Stimulated activated CD8-positive, alpha-beta memory T cell treated with anti-CD3 and anti-CD28 coated beads, Interleukin-2, amount 100 ng/mL, for 48 hours (primary cell): ENCODE results near the gene TRAF4.
"Not testable (repeated sequence)": the region's sequence is repeated elsewhere in the genome, so short reads cannot be mapped to it uniquely, and the experiment has no call there.

ENCODE experiments used
- DNase-seq, 2 donors: peaks; one replicate each; pipeline ENCODE4 v3.0.0-alpha.2; 2020; ENCODE audit warnings: low read depth in 2 of 2

The TRAF4 gene

DNA sequence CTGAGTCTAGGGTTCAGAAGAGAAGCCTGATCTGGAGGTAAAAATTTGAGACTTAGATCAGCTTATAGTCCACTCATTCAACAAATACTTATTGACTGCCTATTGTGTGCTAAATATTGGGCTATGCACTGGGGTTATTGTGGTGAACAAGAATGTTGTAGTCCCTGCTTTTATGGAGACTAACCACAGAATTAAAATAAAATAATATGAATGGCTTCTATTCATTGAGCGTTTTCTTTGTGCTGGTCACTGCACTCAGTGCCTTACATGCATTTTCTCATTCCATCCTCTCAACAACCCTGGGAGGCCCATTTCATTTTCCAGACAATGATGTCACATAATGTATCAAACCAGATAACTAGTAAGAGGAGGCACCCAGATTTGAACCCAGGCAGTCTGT, 10.5 kb upstream of the TRAF4 start:
- no peak for DNase-seq

DNA sequence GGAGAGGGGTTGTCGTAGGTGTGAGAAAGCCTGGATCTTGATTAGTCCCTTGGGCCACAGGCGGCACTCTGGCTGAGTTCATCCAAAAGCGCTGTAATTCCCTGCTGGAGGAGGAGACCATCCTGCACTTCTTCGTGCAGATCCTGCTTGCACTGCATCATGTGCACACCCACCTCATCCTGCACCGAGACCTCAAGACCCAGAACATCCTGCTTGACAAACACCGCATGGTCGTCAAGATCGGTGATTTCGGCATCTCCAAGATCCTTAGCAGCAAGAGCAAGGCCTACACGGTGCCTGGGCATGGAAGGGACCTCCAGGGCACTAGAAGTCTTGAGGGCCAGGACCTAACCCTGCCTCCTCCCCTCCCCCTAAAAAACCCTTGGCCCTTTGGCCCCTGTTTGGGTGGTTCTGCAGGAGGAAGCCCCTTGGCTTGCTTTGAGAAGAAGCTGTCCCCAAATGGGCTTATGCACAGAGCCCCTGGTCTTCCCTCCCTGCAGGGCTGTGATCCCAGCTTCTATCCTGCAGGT, 9.0 kb upstream of the TRAF4 start:
- DNase-seq = no peak

DNA sequence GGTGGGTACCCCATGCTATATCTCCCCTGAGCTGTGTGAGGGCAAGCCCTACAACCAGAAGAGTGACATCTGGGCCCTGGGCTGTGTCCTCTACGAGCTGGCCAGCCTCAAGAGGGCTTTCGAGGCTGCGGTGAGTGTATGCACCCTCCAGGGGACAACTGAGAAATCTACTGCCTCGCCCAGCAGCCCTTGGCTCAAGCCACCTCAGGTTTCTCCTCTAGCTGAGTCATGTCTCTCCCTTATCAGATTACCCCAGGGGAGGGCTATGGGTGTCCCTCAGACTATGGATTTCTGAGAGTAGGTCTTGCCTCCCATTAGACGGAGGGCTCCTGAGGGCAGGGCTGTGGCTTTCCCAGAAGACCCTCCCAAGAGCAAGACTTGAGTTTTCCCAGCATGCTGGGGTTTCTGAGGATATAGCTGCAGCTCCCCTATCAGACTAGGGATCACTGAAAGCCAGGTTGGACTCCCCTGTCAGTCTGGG, 8.5 kb upstream of the TRAF4 start:
- DNase-seq = no peak

DNA sequence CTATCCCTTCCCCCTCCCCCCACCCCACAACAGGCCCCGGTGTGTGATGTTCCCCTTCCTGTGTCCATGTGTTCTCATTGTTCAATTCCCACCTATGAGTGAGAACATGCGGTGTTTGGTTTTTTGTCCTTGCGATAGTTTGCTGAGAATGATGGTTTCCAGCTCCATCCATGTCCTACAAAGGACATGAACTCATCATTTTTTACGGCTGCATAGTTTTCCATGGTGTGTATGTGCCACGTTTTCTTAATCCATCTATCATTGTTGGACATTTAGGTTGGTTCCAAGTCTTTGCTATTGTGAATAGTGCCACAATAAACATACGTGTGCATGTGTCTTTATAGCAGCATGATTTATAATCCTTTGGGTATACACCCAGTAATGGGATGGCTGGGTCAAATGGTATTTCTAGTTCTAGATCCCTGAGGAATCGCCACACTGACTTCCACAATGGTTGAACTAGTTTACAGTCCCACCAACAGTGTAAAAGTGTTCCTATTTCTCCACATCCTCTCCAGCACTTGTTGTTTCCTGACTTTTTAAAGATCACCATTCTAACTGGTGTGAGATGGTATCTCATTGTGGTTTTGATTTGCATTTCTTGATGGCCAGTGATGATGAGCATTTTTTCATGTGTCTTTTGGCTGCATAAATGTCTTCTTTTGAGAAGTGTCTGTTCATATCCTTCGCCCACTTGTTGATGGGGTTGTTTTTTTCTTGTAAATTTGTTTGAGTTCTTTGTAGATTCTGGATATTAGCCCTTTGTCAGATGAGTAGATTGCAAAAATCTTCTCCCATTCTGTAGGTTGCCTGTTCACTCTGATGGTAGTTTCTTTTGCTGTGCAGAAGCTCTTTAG, 7.7 kb upstream of the TRAF4 start:
- not testable (repeated sequence) for DNase-seq

DNA sequence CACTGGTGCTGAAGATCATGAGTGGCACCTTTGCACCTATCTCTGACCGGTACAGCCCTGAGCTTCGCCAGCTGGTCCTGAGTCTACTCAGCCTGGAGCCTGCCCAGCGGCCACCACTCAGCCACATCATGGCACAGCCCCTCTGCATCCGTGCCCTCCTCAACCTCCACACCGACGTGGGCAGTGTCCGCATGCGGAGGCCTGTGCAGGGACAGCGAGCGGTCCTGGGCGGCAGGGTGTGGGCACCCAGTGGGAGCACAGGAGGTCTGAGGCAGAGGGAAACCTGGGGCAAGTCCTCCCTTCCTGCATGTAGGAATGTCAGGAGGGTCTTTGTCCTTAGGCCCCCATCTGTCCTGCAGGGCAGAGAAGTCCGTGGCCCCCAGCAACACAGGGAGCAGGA, 6.5 kb upstream of the TRAF4 start:
- no peak for DNase-seq

DNA sequence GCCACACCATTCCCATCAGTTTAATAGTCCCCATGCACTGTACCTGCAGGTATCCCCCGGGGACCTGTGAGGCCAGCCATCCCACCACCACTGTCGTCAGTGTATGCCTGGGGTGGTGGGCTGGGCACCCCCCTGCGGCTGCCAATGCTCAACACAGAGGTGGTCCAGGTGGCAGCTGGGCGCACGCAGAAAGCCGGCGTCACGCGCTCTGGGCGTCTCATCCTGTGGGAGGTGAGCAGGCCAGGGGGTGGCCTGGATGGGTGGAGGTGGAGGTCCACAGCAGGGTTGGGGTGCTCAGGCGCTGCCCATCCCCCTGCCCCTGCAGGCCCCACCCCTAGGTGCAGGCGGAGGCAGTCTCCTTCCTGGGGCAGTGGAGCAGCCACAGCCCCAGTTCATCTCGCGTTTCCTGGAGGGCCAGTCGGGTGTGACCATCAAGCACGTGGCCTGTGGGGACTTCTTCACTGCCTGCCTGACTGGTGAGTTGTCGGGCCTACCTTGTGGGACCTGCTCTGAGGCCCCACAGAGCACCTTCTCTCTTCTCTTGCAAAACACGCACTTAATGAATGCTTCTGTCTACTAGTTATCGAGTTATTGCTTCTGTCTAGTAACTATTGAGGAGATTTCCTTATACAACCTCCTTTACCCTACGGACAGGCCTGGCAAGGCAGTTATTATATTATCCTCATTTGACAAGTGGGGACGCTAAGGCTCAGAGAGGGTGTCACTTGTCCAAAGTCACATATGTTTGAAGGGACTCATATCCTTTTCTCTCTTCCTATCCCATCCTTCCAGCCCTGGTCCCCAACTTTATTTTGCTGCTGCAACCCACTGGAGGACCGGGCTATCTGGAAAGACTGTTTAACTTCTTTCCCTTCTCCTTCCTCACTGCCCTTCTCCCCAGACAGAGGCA, 5.8 kb upstream of the TRAF4 start:
- DNase-seq = no peak

DNA sequence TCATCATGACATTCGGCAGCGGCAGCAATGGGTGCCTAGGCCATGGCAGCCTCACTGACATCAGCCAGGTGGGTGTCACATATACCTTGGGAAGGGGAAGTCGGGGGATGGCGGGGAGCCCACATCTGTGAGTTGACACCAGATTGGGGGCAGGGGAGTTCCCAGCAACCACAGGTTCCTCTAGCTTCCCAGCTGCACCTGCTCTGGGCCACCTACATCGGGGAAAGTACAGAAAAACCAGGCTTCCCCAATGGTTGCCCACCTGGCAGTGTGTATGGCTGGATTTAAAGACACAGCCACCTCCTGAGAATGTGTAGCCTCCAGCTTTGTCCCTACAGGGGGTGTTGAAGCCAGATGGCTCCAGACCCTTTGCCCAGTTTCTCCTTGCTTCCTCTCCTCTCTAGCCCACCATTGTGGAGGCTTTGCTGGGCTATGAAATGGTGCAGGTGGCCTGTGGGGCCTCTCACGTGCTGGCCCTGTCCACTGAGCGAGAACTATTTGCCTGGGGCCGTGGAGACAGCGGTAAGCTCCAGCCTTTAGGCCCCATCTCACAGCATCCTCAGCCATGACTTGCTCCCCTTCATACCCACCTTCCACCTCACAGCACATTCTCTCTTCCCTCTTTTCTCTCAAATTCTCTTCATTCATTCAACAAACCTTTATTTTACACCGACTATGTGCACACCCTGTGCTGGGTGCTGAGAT, 5.0 kb upstream of the TRAF4 start:
- DNase-seq = no peak

DNA sequence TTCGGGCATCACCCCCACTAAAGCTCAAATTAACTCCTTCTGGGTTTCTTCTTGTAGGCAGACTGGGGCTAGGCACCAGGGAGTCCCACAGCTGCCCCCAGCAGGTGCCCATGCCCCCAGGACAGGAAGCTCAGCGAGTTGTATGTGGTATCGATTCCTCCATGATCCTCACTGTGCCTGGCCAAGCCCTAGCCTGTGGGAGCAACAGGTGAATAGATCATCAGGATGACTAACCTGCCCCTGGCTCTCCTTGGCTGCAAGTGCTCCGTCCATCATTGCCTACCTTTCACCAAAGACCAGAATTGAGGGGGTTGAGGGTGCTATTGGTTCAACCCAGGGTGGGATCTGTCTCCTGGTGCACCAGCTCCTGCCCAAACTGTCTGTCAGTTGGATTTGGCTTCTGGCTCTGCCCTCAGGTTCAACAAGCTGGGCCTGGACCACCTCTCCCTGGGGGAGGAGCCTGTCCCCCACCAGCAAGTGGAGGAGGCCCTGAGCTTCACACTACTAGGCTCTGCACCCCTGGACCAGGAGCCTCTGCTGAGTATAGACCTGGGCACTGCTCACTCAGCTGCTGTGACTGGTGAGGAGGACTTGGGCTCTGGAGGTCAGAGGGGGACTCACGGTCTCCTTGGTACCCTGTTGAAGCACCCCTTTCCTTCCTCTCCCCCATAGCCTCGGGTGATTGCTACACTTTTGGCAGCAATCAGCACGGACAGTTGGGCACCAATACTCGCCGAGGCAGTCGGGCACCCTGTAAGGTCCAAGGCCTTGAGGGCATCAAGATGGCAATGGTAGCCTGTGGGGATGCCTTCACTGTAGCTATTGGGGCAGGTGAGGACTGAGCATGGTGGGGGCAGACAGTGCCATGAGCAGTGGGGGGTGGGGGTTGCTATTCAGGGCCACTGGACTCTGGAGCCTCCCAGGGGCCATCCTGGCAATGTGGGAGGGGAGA, 3.1 kb upstream of the TRAF4 start:
- DNase-seq = no peak

DNA sequence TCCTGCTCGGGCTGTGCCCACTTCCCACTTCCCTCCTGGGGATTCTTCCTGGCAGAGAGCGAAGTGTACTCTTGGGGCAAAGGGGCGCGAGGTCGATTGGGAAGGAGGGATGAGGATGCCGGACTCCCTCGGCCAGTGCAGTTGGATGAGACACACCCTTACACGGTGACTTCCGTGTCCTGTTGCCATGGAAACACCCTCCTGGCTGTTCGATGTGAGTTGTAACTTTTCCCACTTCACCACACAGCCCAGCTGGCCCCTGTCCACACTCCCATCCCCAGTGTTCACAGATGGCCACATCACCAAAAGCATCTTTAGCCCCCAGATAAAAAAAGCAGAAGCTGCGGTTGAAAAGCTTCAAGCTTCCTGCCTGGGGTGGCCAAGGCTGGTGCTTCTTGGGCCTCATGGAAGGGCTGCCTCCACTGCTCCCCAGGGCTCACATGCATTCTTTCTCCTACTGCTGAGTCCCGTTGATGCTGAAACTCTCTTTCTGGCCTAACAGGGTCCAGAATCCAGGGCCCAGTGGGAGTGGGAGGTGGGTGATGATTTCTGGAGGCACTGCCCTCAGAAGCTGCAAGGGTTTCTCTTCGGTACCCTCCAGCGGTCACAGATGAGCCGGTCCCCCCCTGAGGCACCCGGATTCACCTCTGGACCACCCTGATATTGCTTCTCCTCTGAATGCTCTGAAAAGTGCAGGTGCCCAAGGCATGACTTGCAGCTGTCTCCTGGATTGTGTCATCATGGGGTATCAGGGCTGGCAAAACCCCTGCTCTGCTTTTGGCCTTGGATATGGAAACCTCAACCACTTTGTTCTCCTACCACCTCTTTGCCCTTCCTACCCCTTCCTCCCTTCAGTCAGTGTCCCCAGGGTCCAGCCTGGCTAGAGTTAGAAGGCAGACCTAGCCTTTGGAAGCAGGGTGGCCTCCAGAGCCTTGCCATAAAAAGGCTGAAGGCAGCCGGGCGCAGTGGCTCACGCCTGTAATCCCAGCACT, 2.2 kb upstream of the TRAF4 start:
- no peak for DNase-seq

DNA sequence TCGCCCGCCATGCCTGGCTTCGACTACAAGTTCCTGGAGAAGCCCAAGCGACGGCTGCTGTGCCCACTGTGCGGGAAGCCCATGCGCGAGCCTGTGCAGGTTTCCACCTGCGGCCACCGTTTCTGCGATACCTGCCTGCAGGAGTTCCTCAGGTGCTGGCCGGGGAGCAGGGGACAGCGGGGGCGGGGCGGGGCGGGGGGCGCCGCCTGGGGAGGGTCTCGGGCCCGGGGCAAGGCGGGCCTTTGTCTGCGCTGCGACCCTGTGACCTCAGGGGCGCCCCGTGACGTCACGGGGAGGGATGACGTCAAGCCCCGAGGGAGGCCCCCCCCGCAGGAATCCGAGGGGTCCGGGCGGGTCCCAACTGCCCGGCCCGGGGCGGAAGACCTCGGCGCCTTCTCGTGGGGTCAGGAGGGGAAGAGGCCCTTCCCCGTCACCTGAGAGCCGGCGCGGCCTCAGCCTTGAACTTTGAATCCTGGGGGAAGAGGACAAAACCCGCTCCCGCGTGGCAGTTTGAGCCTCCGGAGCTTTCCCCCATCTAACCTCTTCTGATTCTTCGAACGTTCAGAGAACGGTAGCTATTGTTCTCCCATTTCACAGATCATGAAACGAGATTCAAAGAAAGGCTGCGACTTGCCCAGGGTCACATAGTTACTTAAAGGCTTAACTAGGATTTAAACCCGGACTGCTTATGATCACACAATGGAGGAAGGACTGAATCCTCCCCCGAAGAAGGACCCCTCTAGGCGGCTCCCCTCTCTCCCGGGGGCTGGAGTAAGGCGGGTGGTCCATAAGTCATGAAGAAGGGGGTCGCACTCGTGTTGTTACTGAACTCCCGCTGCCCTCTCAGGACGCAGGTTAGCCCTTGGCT, 527 bp downstream of the TRAF4 start:
- peak; percentile 63 to 66 for DNase-seq

DNA sequence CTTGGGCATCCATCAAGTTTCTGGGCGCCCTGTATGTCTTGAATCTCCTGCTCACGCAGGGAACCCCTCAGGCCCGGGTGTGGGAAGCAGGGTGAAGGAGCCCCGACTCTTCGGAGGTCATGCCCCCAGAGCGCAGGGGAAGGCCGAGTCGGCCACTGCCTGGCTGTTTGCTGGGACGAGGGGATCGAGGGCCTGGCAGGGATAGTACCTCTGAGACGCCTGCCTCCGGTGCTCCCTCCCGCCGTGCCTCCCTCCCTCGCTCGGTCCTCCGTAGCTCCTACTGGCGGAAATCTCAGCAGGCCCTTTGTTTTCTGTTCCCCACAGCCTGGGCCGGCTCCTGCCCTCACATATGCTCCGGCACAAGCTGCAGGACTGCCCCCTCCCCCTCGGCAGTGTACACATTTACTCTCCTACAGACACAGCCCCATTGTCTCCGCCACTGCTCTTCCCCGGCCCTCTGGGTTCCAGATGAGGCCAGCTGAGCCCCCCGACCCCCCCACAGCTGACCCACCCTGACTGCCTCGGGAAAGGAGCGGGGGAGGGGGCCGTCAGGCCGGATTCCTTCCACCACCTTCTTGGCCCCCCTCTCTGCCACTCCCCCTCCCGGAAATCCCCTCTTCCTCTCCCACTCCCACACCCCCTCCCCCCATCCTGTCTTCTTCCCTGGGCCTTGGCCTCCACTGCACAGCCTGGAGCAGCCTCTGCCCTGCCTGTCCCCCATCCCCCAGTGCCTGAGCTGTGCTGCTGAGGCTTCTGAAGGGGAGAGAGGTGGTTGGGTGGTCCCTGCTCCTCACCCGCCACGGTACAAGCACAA, 1.4 kb downstream of the TRAF4 start:
- no peak for DNase-seq

DNA sequence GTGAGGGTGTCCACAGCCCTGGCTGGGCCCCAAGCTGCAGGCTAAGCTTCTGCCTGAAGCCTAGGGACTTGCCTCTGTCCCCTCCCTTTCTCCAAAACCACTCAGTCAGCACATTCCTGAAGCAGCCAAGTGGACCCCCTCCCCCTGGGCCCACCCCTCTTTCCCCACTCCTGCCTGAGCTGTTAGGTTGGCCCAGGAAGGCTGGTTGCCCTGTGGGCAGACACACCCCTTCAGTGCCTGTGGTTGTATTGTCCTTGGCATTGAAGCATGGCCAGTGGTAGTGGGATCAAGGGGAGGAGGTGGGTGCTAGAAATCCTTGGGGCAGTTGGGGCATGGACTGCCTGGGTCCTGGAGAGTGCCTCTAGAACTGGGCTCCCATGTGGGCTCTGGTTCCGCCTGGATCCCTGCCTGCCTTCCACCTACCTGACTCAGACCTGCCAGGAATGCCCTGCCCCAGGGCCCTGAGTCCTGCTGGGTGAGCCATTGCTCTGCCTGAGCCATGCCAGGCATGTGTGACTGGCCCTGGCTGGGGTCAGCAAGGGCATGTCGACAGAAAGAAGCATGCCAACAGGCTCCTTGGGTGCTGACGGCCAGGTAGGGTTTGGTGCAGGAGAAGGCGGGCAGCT, 2.1 kb downstream of the TRAF4 start:
- no peak for DNase-seq

DNA sequence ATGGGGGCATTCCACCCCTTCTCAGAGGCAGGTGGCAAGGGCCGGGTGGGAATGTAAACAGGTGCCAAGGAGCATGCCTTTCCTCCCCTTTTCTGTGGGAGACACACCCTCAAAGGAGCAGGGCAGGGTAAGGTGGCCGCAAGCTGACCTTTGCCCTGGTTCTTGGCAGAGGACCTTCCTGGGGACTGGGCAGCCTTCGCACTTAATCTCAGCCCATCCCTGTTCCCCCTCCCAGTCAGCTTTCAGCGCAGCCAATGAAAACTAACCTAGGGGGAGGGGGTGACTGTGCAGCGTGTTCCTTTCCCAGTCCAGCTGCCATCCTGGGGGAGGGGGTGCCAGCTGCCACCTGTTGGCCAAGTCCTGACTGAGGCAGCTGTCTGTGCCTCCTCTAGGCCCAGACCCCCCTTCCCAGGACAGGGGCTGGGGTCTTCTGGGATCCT, 2.8 kb downstream of the TRAF4 start:
- no peak for DNase-seq

DNA sequence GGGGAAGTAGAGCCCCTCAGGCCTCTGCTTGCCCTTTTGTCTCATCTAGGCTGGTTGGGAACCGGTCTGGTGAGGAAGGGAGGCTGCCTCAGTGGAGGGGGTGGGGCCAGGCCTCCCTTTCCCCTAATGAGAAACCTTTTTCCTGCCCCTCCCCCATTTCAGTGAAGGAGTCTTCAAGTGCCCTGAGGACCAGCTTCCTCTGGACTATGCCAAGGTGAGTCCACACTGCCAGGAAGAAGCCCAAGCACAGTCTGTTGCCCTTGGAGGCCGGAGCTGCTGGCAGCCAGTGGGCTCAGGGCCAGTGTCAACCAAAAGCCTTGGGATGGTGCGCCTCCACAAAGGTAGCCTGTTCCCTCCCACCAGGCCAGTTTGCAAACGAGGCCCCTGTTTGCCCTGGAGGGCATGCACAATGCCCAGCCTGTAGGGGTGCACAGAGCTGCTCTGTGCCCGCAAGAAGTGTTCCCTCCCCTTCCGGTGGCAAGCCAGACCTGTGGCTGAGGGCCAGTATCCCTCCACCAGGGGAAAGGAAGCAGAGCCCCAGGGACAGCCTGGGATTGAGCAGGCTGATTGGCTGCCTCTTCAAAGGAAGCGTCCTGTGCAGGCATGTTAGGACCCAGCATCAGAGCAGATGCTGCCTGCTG, 3.4 kb downstream of the TRAF4 start:
- DNase-seq = no peak

DNA sequence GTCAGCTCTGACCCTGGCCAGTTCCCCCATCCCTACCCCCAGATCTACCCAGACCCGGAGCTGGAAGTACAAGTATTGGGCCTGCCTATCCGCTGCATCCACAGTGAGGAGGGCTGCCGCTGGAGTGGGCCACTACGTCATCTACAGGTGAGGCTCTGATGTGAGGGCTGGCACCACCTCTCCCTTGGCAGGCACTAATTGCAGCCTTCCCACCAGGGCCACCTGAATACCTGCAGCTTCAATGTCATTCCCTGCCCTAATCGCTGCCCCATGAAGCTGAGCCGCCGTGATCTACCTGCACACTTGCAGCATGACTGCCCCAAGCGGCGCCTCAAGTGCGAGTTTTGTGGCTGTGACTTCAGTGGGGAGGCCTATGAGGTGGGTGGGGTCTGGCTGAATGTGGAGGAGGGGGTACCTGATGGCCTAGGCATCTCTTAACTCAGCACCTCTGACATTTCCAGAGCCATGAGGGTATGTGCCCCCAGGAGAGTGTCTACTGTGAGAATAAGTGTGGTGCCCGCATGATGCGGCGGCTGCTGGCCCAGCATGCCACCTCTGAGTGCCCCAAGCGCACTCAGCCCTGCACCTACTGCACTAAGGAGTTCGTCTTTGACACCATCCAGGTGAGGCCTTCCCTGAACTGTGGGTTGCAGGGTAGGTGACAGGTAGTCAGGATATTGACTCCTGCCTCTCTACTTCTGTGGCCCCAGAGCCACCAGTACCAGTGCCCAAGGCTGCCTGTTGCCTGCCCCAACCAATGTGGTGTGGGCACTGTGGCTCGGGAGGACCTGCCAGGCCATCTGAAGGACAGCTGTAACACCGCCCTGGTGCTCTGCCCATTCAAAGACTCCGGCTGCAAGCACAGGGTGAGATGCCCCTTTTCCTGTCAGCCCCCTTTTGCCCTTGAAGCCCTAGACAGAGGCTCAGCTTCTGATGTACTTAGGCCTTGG, 4.3 kb downstream of the TRAF4 start:
- DNase-seq = no peak
